HepG2 (cell line): Measurements from ENCODE around the gene ZNF747. TPM values are rescaled to one million over a fixed set of nuclear protein-coding genes. Genes with fewer than 3 reads are reported as not detected.

Source experiments
- FOXK1 ChIP-seq: sonication (generic); formaldehyde crosslinking; IDR thresholded peaks from 2 replicates; pipeline ENCODE4 v1.4.0; 2020; ENCODE audit warnings: low read depth, missing genetic modification reagents, borderline replicate concordance
- FUBP1 ChIP-seq: sonication (generic); formaldehyde crosslinking; IDR thresholded peaks from 2 replicates; pipeline ENCODE4 v1.5.1; 2020; ENCODE audit warnings: missing genetic modification reagents, mild to moderate bottlenecking, borderline replicate concordance
- HOXD1 ChIP-seq: sonication (generic); formaldehyde crosslinking; IDR thresholded peaks from 2 replicates; pipeline ENCODE4 v1.5.0; 2020; ENCODE audit warnings: missing genetic modification reagents
- MAF1 ChIP-seq: sonication (generic); formaldehyde crosslinking; IDR thresholded peaks from 2 replicates; pipeline ENCODE4 v1.5.0; 2020; ENCODE audit warnings: missing genetic modification reagents, borderline replicate concordance
- PHF8 ChIP-seq: sonication (generic); formaldehyde crosslinking; IDR thresholded peaks from 2 replicates; pipeline ENCODE4 v1.5.0; 2020; ENCODE audit warnings: missing genetic modification reagents
- SALL2 ChIP-seq: sonication (generic); formaldehyde crosslinking; IDR thresholded peaks from 2 replicates; pipeline ENCODE4 v1.8.1; 2023; ENCODE audit warnings: mild to moderate bottlenecking, missing genetic modification reagents, inconsistent platforms
- ZBTB38 ChIP-seq: sonication (generic); formaldehyde crosslinking; IDR thresholded peaks from 2 replicates; pipeline ENCODE4 v1.5.1; 2020; ENCODE audit warnings: mild to moderate bottlenecking, missing genetic modification reagents
- ZNF577 ChIP-seq: sonication (generic); formaldehyde crosslinking; IDR thresholded peaks from 2 replicates; pipeline ENCODE4 v1.4.0; 2020; ENCODE audit warnings: mild to moderate bottlenecking, low read depth, missing genetic modification reagents, borderline replicate concordance
- ZNF777 ChIP-seq: sonication (generic); formaldehyde crosslinking; IDR thresholded peaks from 2 replicates; pipeline ENCODE4 v1.4.0; 2020; ENCODE audit warnings: missing genetic modification reagents
- ZNF788 ChIP-seq: sonication (generic); formaldehyde crosslinking; IDR thresholded peaks from 2 replicates; pipeline ENCODE4 v1.5.0; 2020; ENCODE audit warnings: mild to moderate bottlenecking, missing genetic modification reagents, borderline replicate concordance
- polyA plus RNA-seq, 8 experiments: library from polyadenylated mRNA; depleted of rRNA in 3 of 8; stranded (reverse) in 7 of 8; unstranded in 1 of 8; fragments of >200 nt; fragmentation: Illumina TruSeq in 4 of 8; extraction: Trizol in 4 of 8; gene quantifications; 2 replicates each; pipeline versions ENCODE4 v1.2.1 to v1.2.3, GENCODE V29; 2011 to 2016; ENCODE audit warnings: low read depth in 4 of 8, missing spikeins in 1 of 8, mixed read lengths in 1 of 8; ENCODE audit not compliant: insufficient read depth in 1 of 8
- total RNA-seq, 5 experiments: library from RNA; depleted of rRNA; stranded (reverse); fragments of >200 nt; fragmentation: Illumina TruSeq; extraction: Trizol; gene quantifications; 2 replicates each; pipeline ENCODE4 v1.2.3, GENCODE V29; 2016; ENCODE audit warnings: low read depth in 1 of 5
- TF ChIP-seq, protein P1 (sequence below): sonication (generic); formaldehyde crosslinking; IDR thresholded peaks from 2 replicates; pipeline ENCODE4 v1.4.0; 2020; ENCODE audit warnings: missing genetic modification reagents, mild to moderate bottlenecking, borderline replicate concordance
- TF ChIP-seq, protein P2 (sequence below): sonication (generic); formaldehyde crosslinking; IDR thresholded peaks from 2 replicates; pipeline ENCODE4 v1.4.0; 2020; ENCODE audit warnings: missing genetic modification reagents
- TF ChIP-seq, protein P3 (sequence below): IDR thresholded peaks from 2 replicates; pipeline ENCODE4 v1.6.1; 2016
- TF ChIP-seq, protein P4 (sequence below): sonication (generic); formaldehyde crosslinking; IDR thresholded peaks from 2 replicates; pipeline ENCODE4 v1.4.0; 2020; ENCODE audit warnings: missing genetic modification reagents
- TF ChIP-seq, protein P5 (sequence below): fragments of 450-650 bp; IDR thresholded peaks from 2 replicates; pipeline ENCODE4 v1.6.1; 2016

The ZNF747 gene
- total and polyA plus RNA-seq, 2 of the 13 experiments (the other 11 are each of a cell fraction or from before 2014, with no cell fraction given): 7.2 to 10.2 TPM

- TF ChIP-seq FUBP1 (CRISPR knock-in tag): no peak
- peak; percentile 91; the same call in 1 of the 2 replicates for TF ChIP-seq FOXK1 (CRISPR knock-in tag)
- TF ChIP-seq ZNF577 (CRISPR knock-in tag): no peak
- TF ChIP-seq, protein P1, sequence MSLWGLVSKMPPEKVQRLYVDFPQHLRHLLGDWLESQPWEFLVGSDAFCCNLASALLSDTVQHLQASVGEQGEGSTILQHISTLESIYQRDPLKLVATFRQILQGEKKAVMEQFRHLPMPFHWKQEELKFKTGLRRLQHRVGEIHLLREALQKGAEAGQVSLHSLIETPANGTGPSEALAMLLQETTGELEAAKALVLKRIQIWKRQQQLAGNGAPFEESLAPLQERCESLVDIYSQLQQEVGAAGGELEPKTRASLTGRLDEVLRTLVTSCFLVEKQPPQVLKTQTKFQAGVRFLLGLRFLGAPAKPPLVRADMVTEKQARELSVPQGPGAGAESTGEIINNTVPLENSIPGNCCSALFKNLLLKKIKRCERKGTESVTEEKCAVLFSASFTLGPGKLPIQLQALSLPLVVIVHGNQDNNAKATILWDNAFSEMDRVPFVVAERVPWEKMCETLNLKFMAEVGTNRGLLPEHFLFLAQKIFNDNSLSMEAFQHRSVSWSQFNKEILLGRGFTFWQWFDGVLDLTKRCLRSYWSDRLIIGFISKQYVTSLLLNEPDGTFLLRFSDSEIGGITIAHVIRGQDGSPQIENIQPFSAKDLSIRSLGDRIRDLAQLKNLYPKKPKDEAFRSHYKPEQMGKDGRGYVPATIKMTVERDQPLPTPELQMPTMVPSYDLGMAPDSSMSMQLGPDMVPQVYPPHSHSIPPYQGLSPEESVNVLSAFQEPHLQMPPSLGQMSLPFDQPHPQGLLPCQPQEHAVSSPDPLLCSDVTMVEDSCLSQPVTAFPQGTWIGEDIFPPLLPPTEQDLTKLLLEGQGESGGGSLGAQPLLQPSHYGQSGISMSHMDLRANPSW (CRISPR knock-in tag): no peak
- TF ChIP-seq, protein P2, sequence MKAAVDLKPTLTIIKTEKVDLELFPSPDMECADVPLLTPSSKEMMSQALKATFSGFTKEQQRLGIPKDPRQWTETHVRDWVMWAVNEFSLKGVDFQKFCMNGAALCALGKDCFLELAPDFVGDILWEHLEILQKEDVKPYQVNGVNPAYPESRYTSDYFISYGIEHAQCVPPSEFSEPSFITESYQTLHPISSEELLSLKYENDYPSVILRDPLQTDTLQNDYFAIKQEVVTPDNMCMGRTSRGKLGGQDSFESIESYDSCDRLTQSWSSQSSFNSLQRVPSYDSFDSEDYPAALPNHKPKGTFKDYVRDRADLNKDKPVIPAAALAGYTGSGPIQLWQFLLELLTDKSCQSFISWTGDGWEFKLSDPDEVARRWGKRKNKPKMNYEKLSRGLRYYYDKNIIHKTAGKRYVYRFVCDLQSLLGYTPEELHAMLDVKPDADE: 0 out of 2 replicates have a peak, but pooled peaks have one; percentile 3
- TF ChIP-seq, protein P3, sequence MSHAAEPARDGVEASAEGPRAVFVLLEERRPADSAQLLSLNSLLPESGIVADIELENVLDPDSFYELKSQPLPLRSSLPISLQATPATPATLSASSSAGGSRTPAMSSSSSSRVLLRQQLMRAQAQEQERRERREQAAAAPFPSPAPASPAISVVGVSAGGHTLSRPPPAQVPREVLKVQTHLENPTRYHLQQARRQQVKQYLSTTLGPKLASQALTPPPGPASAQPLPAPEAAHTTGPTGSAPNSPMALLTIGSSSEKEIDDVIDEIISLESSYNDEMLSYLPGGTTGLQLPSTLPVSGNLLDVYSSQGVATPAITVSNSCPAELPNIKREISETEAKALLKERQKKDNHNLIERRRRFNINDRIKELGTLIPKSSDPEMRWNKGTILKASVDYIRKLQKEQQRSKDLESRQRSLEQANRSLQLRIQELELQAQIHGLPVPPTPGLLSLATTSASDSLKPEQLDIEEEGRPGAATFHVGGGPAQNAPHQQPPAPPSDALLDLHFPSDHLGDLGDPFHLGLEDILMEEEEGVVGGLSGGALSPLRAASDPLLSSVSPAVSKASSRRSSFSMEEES (CRISPR knock-in tag): no peak
- TF ChIP-seq, protein P4, sequence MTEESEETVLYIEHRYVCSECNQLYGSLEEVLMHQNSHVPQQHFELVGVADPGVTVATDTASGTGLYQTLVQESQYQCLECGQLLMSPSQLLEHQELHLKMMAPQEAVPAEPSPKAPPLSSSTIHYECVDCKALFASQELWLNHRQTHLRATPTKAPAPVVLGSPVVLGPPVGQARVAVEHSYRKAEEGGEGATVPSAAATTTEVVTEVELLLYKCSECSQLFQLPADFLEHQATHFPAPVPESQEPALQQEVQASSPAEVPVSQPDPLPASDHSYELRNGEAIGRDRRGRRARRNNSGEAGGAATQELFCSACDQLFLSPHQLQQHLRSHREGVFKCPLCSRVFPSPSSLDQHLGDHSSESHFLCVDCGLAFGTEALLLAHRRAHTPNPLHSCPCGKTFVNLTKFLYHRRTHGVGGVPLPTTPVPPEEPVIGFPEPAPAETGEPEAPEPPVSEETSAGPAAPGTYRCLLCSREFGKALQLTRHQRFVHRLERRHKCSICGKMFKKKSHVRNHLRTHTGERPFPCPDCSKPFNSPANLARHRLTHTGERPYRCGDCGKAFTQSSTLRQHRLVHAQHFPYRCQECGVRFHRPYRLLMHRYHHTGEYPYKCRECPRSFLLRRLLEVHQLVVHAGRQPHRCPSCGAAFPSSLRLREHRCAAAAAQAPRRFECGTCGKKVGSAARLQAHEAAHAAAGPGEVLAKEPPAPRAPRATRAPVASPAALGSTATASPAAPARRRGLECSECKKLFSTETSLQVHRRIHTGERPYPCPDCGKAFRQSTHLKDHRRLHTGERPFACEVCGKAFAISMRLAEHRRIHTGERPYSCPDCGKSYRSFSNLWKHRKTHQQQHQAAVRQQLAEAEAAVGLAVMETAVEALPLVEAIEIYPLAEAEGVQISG (CRISPR knock-in tag): peak; percentile 81
- TF ChIP-seq PHF8 (CRISPR knock-in tag): peak; percentile 78
- TF ChIP-seq ZNF788 (CRISPR knock-in tag): peak; percentile 46; the same call in 1 of the 2 replicates
- TF ChIP-seq MAF1 (CRISPR knock-in tag): no peak
- peak; percentile 63 for TF ChIP-seq ZBTB38 (CRISPR knock-in tag)
- TF ChIP-seq, protein P5, sequence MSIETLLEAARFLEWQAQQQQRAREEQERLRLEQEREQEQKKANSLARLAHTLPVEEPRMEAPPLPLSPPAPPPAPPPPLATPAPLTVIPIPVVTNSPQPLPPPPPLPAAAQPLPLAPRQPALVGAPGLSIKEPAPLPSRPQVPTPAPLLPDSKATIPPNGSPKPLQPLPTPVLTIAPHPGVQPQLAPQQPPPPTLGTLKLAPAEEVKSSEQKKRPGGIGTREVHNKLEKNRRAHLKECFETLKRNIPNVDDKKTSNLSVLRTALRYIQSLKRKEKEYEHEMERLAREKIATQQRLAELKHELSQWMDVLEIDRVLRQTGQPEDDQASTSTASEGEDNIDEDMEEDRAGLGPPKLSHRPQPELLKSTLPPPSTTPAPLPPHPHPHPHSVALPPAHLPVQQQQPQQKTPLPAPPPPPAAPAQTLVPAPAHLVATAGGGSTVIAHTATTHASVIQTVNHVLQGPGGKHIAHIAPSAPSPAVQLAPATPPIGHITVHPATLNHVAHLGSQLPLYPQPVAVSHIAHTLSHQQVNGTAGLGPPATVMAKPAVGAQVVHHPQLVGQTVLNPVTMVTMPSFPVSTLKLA: peak; percentile 43; the same call in 1 of the 2 replicates
- TF ChIP-seq SALL2 (CRISPR knock-in tag): peak; percentile 10; the same call in 1 of the 2 replicates
- TF ChIP-seq HOXD1 (CRISPR knock-in tag): peak; percentile 53
- peak; percentile 59; the same call in 1 of the 2 replicates for TF ChIP-seq ZNF777 (CRISPR knock-in tag)
Measured at GRCh38 chr16:30571445-30572322, 37.0 kb upstream of the ZNF747 start, which contains the start of gene ZNF688 (continued).
